Right ventricle myocardium superior (tissue), 1 donor: Measurements from ENCODE around the gene BAZ1B. TPM values are rescaled to one million over a fixed set of nuclear protein-coding genes. Genes with fewer than 3 reads are reported as not detected.
"Not testable (repeated sequence)": the region's sequence is repeated elsewhere in the genome, so short reads cannot be mapped to it uniquely, and the experiment has no call there.

Experiments
- ATAC-seq: fragments of 200-7000 bp; cut with Tn5 transposase; one replicate; pipeline ENCODE4 v1.9.1; 2020; ENCODE audit warnings: mild to moderate bottlenecking; ENCODE audit not compliant: poor library complexity
- DNase-seq: peaks from one replicate; pipeline ENCODE4 v3.0.0-alpha.2; 2020
- intact Hi-C: fragments of 100-400 bp; cut with DNase I; formaldehyde crosslinking; loops from one replicate; pipeline ENCODE4 v1.11.2; 2022
- total RNA-seq: library from RNA; stranded (reverse); fragmentation: NEBNext Ultra II Directional; extraction: Animal tissue kit (Norgen Biotek cat#: 25700); gene quantifications from one replicate; pipeline ENCODE4 v1.2.1, GENCODE V29; 2021
- donor health status: DM: no; HTN: yes; CAD: no; lungs with severe emphysema.

Gene BAZ1B
- total RNA-seq, 1 donor from 2014 or later, result 36.8 TPM

GRCh38 chr7:73420610-73421009 lies 101.5 kb downstream of the BAZ1B start:
- ATAC-seq, DNase-seq, intact Hi-C loops: not testable (repeated sequence)

DNA sequence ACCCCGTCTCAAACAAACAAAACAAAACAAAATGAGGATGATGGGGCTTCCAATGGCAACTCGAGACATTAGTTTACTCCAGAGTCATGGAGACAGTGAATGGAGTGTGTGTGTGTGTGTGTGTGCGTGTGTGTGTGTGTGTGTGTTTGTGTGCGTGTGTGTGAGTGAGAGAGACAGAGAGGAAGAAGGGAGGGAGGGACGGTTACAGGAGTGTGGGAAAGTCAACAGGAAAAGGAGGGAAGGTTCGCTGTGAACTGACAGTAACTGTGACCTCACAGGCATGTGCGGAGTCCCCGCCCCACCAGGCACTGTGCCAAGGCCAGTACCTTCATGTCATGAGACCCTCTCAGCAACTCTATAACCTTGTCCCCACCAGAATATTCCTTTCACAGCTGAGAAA lies 102.1 kb downstream of the BAZ1B start:
- ATAC-seq, result peak; percentile 42
- intact Hi-C loops, result not testable (repeated sequence)

DNA sequence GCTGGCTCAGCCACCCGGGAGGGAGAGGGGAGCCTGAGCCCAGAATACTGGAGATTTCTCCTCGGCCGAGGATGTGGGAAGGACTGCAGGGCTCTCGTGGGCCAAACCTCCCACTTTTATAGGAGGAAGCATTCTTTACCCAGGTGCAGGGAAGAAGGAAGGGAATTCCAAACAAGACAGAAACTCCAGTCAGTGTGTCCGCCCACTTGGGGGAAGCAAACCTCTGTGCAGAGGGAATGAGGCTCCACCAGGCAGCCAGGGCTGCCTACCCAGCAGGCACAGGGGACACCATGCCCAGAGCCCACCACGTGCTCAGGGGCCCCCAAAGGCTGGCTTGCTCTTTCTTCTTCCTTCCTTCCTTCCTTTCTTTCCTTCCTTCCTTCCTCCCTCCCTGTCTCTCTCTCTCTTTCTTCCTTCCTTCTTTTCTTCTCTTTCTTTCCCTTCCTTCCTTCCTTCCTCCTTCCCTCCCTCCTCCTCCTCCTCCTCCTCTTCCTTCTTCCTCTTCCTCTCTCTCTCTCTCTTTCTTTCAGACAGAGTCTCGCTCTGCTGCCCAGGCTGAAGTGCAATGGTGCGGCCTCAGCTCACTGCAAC lies 103.9 kb downstream of the BAZ1B start:
- intact Hi-C loops, result no loop called here
- no peak for ATAC-seq
- no peak for DNase-seq

More for the DNA sequence above, 102.1 kb downstream of the BAZ1B start:
- not testable (repeated sequence) for DNase-seq

- intact Hi-C loops, result not testable (repeated sequence)
- peak; percentile 92 for ATAC-seq
- peak; percentile 76 for DNase-seq
Observed at GRCh38 chr7:73410541-73411131, 111.5 kb downstream of the BAZ1B start.

- intact Hi-C loops, DNase-seq, ATAC-seq: not testable (repeated sequence)
Observed at GRCh38 chr7:73404860-73405259, 117.2 kb downstream of the BAZ1B start.

DNA sequence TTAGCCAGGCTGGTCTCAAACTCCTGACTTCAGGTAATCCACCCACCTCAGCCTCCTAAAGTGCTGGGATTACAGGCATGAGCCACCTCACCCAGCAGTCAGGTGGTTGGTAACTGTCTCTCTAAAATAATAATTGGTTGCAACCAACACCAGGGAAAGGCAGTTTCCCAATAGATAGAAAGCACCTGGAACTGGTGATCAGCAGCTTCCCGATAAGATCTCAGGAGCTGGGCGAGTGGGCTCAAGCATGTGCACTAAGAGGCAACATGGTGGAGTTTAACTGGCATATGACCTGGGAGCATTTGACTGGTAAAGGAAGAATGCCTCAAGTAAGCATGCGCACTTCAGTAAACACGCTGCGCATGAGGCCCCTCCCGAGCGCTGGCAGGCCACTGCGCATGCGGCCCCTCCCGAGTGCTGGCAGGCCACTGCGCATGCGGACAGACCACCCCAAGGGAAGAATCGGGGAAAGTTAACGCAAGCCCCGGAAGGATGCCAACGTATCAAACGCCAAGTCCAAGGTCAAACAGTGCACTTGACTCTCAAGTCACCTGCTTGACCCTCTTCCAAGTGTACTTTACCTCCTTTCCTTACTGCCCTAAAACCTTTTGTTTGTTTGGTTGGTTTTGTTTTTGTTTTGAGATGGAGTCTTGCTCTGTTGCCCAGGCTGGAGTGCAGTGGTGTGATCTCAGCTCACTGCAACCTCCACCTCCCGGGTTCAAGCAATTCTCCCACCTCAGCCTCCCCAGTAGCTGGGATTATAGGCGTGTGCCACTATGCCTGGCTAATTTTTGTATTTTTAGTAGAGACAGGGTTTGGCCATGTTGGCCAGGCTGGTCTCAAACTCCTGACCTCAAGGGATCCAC lies 122.7 kb downstream of the BAZ1B start:
- intact Hi-C loops, result not testable (repeated sequence)
- peak; percentile 90 for ATAC-seq
- DNase-seq, result peak; percentile 90

GRCh38 chr7:73397521-73398281 lies 124.4 kb downstream of the BAZ1B start:
- ATAC-seq (peak; percentile 5), DNase-seq (peak; percentile 51)
- intact Hi-C loops, result no loop called here

GRCh38 chr7:73395538-73396503 lies 126.3 kb downstream of the BAZ1B start:
- peak; percentile 22 for ATAC-seq
- intact Hi-C loops, result no loop called here
- DNase-seq, result peak; percentile 50

GRCh38 chr7:73394422-73394821 lies 127.7 kb downstream of the BAZ1B start:
- intact Hi-C loops, result no loop called here
- no peak for ATAC-seq
- no peak for DNase-seq

DNA sequence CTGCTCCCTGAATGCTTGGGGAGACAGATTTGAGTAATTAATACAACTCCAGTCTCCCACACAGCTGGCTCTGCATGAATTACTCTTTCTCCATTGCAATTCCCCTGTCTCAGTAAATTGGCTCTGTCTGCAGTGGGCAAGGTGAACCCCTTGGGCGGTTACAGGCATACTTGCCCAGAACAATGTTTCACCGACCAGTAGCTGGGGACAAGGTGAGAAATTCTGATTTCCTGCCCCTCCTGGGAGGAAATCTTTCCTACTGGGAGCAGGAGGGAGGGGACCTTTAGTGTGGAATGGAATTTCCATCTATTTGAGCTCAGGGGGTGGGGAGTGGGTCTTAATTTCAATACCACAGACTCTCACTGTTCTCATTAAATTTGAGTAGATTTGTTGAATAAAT lies 130.7 kb downstream of the BAZ1B start:
- DNase-seq, result no peak
- no peak for ATAC-seq
- intact Hi-C loops, result no loop called here

Other genes starting within 250 kb of the BAZ1B start
- 16.2 TPM for gene NSUN5, start 213.5 kb downstream of the BAZ1B start, total RNA-seq
- 0.51 TPM for gene TRIM50, start 194.2 kb downstream of the BAZ1B start, total RNA-seq
- gene FKBP6, start 194.1 kb downstream of the BAZ1B start, total RNA-seq, result not detected
- 0.24 TPM for gene FZD9, start 88.5 kb downstream of the BAZ1B start, total RNA-seq
- 76.2 TPM for gene BCL7B, start 35.4 kb upstream of the BAZ1B start, total RNA-seq
- gene TBL2, start 56.3 kb upstream of the BAZ1B start, total RNA-seq, result 10.6 TPM
- 6.9 TPM for gene MLXIPL, start 102.2 kb upstream of the BAZ1B start, total RNA-seq
- gene VPS37D, start 145.5 kb upstream of the BAZ1B start, total RNA-seq, result 2.7 TPM
- 11.8 TPM for gene DNAJC30, start 161.2 kb upstream of the BAZ1B start, total RNA-seq
- 74.8 TPM for gene BUD23, start 161.3 kb upstream of the BAZ1B start, total RNA-seq
- 1.7 TPM for gene STX1A, start 197.4 kb upstream of the BAZ1B start, total RNA-seq
- gene ABHD11, start 216.5 kb upstream of the BAZ1B start, total RNA-seq, result 18.6 TPM
- gene CLDN3, start 248.0 kb upstream of the BAZ1B start, total RNA-seq, result not detected